PC-3 (cell line): ENCODE data around the gene PRSS12. TPM values are rescaled to one million over a fixed set of nuclear protein-coding genes. Genes with fewer than 3 reads are reported as not detected.

Experiments used
- ATAC-seq: fragments of 200-7000 bp; cut with Tn5 transposase; 2 replicates; pipeline ENCODE4 v1.9.1; 2020; ENCODE audit warnings: mild to moderate bottlenecking, moderate library complexity
- BruUV-seq: library from RNA; stranded (reverse); fragments of 400-500 nt; replicated peaks from 2 replicates; lab custom pipeline; 2021; lab: Mats Ljungman, UMichigan
- CTCF ChIA-PET: fragments of 300-600 bp; sonication (Branson Sonifier 250); formaldehyde crosslinking; loops from one replicate; lab custom pipeline; 2022; ENCODE audit warnings: antibody characterized with exemption; lab: Charles Lee
- POLR2A ChIA-PET: fragments of 300-600 bp; sonication (Branson Sonifier 250); formaldehyde crosslinking; loops from one replicate; lab custom pipeline; 2022; ENCODE audit warnings: antibody characterized with exemption; ENCODE audit not compliant: unreplicated experiment; lab: Charles Lee
- DNase-seq: peaks from one replicate; pipeline ENCODE4 v3.0.0-alpha.2; 2015
- H2AFZ ChIP-seq: fragments of 300-600 bp; sonication (generic); 2 replicates; pipeline ENCODE4 v1.6.0; 2016; ENCODE audit warnings: antibody characterized with exemption, low read length
- H3F3A ChIP-seq: fragments of 300-600 bp; sonication (generic); one replicate; pipeline ENCODE4 v1.6.0; 2017; ENCODE audit warnings: antibody characterized with exemption, low read length, control low read depth, mild to moderate bottlenecking; ENCODE audit not compliant: unreplicated experiment
- H3K27ac ChIP-seq: fragments of 300-600 bp; sonication (generic); 2 replicates; pipeline ENCODE4 v1.5.1; 2016; ENCODE audit warnings: mild to moderate bottlenecking, low read length
- H3K27me3 ChIP-seq: fragments of 300-600 bp; sonication (generic); 2 replicates; pipeline ENCODE4 v1.6.1; 2016; ENCODE audit warnings: low read length, mixed read lengths
- H3K36me3 ChIP-seq: fragments of 300-600 bp; sonication (generic); 2 replicates; pipeline ENCODE4 v1.6.1; 2016; ENCODE audit warnings: low read depth, mixed run types, low read length, mixed read lengths
- H3K4me1 ChIP-seq: fragments of 300-600 bp; sonication (generic); 2 replicates; pipeline ENCODE4 v1.5.1; 2016; ENCODE audit warnings: low read length; ENCODE audit not compliant: insufficient read depth
- H3K4me2 ChIP-seq: fragments of 300-600 bp; sonication (generic); 2 replicates; pipeline ENCODE4 v1.6.0; 2016; ENCODE audit warnings: low read length
- H3K4me3 ChIP-seq: fragments of 300-600 bp; sonication (generic); 2 replicates; pipeline ENCODE4 v1.5.1; 2016; ENCODE audit warnings: mild to moderate bottlenecking, low read length, mixed read lengths
- H3K79me2 ChIP-seq: fragments of 300-600 bp; sonication (generic); 2 replicates; pipeline ENCODE4 v1.6.1; 2017; ENCODE audit warnings: low read length, mixed read lengths
- H3K9ac ChIP-seq: fragments of 300-600 bp; sonication (generic); 2 replicates; pipeline ENCODE4 v1.6.0; 2016; ENCODE audit warnings: mild to moderate bottlenecking, low read length
- H3K9me2 ChIP-seq: fragments of 300-600 bp; sonication (generic); replicated peaks from 2 replicates; pipeline ENCODE4 v1.6.1; 2016; ENCODE audit warnings: mixed run types, low read length, mixed read lengths
- H3K9me3 ChIP-seq: fragments of 300-600 bp; sonication (generic); 2 replicates; pipeline ENCODE4 v1.6.1; 2016; ENCODE audit warnings: low read length, mixed read lengths
- H4K20me1 ChIP-seq: fragments of 300-600 bp; sonication (generic); 2 replicates; pipeline ENCODE4 v1.6.1; 2016; ENCODE audit warnings: low read length, mixed read lengths
- CTCF ChIP-seq: fragments of 300-600 bp; sonication (generic); conservative IDR thresholded peaks from 2 replicates; pipeline ENCODE4 v1.5.1; 2017; ENCODE audit warnings: antibody characterized with exemption, low read depth, mild to moderate bottlenecking, low read length
- EZH2 ChIP-seq: fragments of 300-600 bp; sonication (generic); IDR thresholded peaks from one replicate; pipeline ENCODE4 v1.6.1; 2017; ENCODE audit warnings: antibody characterized with exemption, mild to moderate bottlenecking, low read length; ENCODE audit not compliant: unreplicated experiment
- EZH2phosphoT487 ChIP-seq: fragments of 300-600 bp; sonication (generic); IDR thresholded peaks from 2 replicates; pipeline ENCODE4 v1.6.1; 2018; ENCODE audit warnings: mild to moderate bottlenecking, antibody characterized with exemption, low read length, borderline replicate concordance
- intact Hi-C: fragments of 100-400 bp; cut with micrococcal nuclease; formaldehyde crosslinking; loops from 2 replicates; pipeline ENCODE4 v1.9.0; 2023
- total RNA-seq: library from RNA; depleted of rRNA; stranded (reverse); fragments of >200 nt; gene quantifications from 2 replicates; pipeline ENCODE4 v1.2.3, GENCODE V29; 2014

The PRSS12 gene
- total RNA-seq, 1 experiment from 2014 or later, result 1.5 TPM

DNA sequence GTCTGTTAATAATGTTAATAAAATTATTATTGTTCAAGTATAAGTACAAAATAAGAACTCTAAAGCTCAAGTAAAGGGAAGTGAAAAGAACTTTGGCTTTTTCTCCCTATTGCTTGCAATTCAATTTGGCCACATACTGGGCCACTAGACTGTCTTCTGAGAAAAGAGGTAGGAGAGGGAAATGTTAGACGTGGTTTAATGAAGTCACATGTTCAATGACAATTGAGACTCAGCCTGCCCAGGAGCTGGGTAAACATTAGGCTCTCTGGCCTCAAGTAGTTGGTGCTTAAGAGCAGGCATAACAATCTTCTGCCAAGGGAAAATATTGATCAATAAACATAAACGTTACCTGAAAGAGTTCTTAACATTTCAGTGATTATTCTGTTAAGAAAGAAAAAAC lies 15.1 kb upstream of the PRSS12 start:
- Histone ChIP-seq H2AFZ (no peak overlapping the region), H3K36me3 (no peaks in the 10 kb centered on the region), H4K20me1 (no peaks in the 10 kb centered on the region), H3K4me3 (no peak overlapping the region), H3K9me3 (no peaks in the 10 kb centered on the region), H3K9ac (no peak overlapping the region), H3K79me2 (no peaks in the 10 kb centered on the region), H3K27me3 (no peaks in the 10 kb centered on the region), H3F3A (no peaks in the 10 kb centered on the region), H3K27ac (no peak overlapping the region), H3K9me2 (no peaks in the 10 kb centered on the region), H3K4me1 (no peaks in the 10 kb centered on the region), H3K4me2 (no peak overlapping the region)
- no peak for ATAC-seq
- ChIA-PET POLR2A (no interaction called here), CTCF (no interaction called here)
- intact Hi-C loops, result no loop called here
- BruUV-seq, result no TSS peak
- DNase-seq, result no peak
- TF ChIP-seq CTCF (no peak), EZH2 (no peak), EZH2phosphoT487 (no peak)

- no peak overlapping the region for H2AFZ ChIP-seq
- no peaks in the 10 kb centered on the region for H3K79me2 ChIP-seq
- ChIA-PET CTCF (no interaction called here), POLR2A (no interaction called here)
- no peaks in the 10 kb centered on the region for H4K20me1 ChIP-seq
- no peak overlapping the region for H3K4me3 ChIP-seq
- no TSS peak for BruUV-seq
- H3K36me3 ChIP-seq, result no peaks in the 10 kb centered on the region
- ATAC-seq (no peak), DNase-seq (no peak)
- intact Hi-C loops, result no loop called here
- H3F3A ChIP-seq, result no peaks in the 10 kb centered on the region
- no peaks in the 10 kb centered on the region for H3K9me3 ChIP-seq
- H3K9me2 ChIP-seq, result no peaks in the 10 kb centered on the region
- TF ChIP-seq EZH2phosphoT487, result no peak
- no peak for TF ChIP-seq EZH2
- no peak for TF ChIP-seq CTCF
- H3K4me2 ChIP-seq, result no peak overlapping the region
- no peak overlapping the region for H3K9ac ChIP-seq
- no peaks in the 10 kb centered on the region for H3K27me3 ChIP-seq
- no peaks in the 10 kb centered on the region for H3K4me1 ChIP-seq
- H3K27ac ChIP-seq, result no peak overlapping the region
Measured at GRCh38 chr4:118367361-118367760, 14.6 kb upstream of the PRSS12 start.

- no peak for TF ChIP-seq EZH2
- TF ChIP-seq CTCF, result no peak
- TF ChIP-seq EZH2phosphoT487, result no peak
- Histone ChIP-seq H3K79me2 (no peaks in the 10 kb centered on the region), H3K9ac (no peak overlapping the region), H3F3A (no peaks in the 10 kb centered on the region), H3K4me2 (no peak overlapping the region), H3K9me3 (no peaks in the 10 kb centered on the region), H3K36me3 (no peaks in the 10 kb centered on the region), H3K27ac (no peak overlapping the region), H3K4me1 (no peaks in the 10 kb centered on the region), H3K4me3 (no peak overlapping the region), H3K27me3 (no peaks in the 10 kb centered on the region), H4K20me1 (no peaks in the 10 kb centered on the region), H2AFZ (no peak overlapping the region), H3K9me2 (no peaks in the 10 kb centered on the region)
- DNase-seq, result no peak
- no peak for ATAC-seq
- no TSS peak for BruUV-seq
- intact Hi-C loops, result no loop called here
- ChIA-PET CTCF (no interaction called here), POLR2A (interaction anchor here (0.6 to 1.1 kb wide), 3 partner anchors 10 to 93 kb away, joined by 3 to 6 read pairs (median 3); no protein-coding TSS in a partner anchor)
Measured at GRCh38 chr4:118363166-118363565, 10.4 kb upstream of the PRSS12 start.
